Fibroblast of skin of left quadriceps (primary cell): Measurements from ENCODE around the gene PSRC1.

Source experiments
- DNase-seq, 2 experiments: peaks; one replicate each; pipeline ENCODE4 v3.0.0-alpha.2; 2013; ENCODE audit warnings: low read depth in 2 of 2

Gene PSRC1

GRCh38 chr1:109258481-109259466 is 24.2 kb downstream of the PSRC1 start:
- DNase-seq = no peak

DNA sequence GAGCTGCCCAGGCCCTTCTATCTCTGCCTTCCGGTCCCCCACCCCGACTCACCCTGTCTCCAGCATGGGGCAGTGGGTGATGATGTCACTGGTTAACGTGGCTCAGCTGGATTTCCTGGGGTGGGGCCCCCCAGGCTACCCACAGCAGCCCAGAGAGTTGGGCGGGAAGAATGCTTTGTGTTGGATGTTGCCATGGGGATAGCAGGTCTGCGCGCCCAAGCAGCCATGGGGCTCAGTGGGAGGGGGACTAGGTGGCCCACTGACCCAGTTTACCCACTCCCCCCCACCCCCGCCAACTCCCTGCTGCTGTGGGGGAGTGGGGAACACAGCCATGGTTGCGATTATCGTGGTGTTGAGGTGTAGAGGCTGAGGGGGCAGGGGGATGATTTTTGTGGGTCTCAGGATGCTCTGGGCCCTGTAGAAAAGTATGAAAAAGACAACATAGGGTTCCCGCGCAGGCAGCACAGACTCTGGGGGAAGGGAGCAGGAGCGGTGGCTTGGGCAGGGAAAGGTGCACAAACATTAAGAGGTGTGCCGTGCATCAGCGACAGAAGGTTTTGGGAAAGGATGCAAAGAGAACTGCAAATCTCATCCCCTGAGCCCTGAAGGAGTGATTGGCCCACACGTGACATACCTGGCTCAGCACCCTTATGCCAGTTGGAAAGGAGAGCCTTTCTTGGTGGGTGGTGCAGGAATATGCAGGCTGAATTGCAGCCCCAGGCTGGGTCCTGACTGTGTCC is 25.1 kb downstream of the PSRC1 start:
- DNase-seq = no peak

GRCh38 chr1:109256971-109257681 is 25.8 kb downstream of the PSRC1 start:
- no peak for DNase-seq

- DNase-seq = no peak
These were observed 26.9 kb downstream of the PSRC1 start for GRCh38 chr1:109256085-109256484.

DNA sequence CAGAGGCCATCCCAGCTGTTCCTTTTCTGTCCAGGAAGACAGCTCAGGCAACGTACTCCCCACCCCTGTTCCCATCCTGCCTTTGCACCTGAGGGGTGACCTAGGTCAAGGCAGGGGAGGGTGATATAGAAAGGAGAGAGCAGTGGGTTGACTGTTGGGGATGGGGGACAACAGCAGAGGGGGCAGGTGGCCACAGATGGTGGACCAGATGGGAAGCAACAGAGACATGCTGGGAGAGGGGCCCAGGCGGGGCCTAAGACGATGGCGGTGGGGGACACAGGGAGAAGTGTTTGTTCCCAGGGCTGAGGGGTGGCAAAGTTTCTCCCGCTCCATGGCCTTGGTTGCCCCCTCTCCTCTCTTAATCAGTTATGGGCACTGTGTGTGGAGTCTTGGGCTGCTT is 27.3 kb downstream of the PSRC1 start:
- no peak for DNase-seq

- DNase-seq = no peak
These were observed 27.8 kb downstream of the PSRC1 start for GRCh38 chr1:109255097-109255651.

DNA sequence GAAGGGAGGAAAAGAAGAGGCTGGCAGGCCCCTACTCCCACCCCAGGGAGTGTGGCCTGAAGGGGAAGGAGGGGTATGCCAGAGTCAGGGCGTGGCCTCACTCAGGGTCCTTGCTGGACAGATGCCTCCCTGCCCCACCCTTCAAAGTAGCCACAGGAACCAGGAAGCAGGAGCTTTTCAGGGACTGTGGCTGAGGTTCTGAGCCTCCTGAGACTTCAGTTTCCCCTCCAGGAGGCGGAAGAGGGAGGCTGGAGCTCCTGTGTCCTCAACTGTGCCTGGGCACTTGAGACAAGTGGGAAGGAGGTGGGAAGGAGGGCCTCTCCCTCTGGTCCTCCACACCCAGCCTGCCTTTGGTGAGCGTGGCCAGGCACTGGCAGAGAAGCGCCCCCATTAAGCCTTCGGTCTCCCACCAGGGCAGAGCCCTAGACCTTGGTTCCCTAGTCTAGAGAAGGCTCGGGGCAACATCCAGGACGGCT is 28.3 kb downstream of the PSRC1 start:
- DNase-seq = no peak

DNA sequence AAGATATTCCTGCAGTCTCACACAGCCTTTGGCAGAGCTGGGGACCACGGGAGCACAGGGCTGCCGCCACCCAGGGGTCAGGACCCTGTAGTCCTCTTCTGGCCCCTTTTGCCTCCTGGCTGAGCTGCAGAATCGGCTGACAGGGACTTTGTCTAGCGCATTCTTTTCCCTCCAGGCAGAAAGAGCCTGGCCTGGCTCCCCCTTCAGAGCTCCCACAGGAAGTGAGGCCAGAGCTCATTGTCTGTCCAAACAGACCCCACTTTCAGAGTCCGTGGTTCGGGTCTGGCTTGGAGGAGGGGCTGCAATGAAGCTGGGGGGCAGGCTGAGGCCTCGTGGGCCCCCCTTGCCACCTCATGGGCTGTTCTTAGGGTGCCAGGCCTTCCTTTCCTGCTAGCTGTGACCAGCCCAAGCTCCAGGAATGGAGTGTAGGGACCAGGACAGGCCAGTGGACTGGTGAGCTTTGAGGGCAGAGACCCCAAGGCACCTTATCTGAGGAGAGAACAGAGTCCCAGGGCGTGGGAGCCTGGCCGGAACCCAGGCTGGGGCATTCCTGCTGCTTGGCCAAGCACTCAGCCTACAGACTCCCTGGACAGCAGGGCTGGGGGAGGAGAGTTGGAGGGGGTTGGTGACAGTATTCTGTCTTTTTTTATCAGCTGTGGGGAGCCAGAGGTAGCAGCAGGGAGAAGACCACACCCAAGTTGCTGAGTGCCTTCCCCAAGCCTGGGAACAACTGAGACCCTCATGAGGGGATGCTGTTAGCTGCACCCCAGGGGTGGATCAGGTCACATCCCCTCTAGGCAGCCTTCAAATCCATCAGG is 28.9 kb downstream of the PSRC1 start:
- DNase-seq = no peak

GRCh38 chr1:109252893-109253802 is 29.8 kb downstream of the PSRC1 start:
- DNase-seq = no peak

DNA sequence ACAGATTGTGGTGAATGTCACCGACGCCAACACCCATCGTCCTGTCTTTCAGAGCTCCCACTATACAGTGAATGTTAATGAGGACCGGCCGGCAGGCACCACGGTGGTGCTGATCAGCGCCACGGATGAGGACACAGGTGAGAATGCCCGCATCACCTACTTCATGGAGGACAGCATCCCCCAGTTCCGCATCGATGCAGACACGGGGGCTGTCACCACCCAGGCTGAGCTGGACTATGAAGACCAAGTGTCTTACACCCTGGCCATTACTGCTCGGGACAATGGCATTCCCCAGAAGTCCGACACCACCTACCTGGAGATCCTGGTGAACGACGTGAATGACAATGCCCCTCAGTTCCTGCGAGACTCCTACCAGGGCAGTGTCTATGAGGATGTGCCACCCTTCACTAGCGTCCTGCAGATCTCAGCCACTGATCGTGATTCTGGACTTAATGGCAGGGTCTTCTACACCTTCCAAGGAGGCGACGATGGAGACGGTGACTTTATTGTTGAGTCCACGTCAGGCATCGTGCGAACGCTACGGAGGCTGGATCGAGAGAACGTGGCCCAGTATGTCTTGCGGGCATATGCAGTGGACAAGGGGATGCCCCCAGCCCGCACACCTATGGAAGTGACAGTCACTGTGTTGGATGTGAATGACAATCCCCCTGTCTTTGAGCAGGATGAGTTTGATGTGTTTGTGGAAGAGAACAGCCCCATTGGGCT is 30.6 kb downstream of the PSRC1 start:
- no peak for DNase-seq

- no peak for DNase-seq
These were observed 31.4 kb downstream of the PSRC1 start for GRCh38 chr1:109251277-109252166.

- no peak for DNase-seq
These were observed 32.3 kb downstream of the PSRC1 start for GRCh38 chr1:109250454-109251276.

DNA sequence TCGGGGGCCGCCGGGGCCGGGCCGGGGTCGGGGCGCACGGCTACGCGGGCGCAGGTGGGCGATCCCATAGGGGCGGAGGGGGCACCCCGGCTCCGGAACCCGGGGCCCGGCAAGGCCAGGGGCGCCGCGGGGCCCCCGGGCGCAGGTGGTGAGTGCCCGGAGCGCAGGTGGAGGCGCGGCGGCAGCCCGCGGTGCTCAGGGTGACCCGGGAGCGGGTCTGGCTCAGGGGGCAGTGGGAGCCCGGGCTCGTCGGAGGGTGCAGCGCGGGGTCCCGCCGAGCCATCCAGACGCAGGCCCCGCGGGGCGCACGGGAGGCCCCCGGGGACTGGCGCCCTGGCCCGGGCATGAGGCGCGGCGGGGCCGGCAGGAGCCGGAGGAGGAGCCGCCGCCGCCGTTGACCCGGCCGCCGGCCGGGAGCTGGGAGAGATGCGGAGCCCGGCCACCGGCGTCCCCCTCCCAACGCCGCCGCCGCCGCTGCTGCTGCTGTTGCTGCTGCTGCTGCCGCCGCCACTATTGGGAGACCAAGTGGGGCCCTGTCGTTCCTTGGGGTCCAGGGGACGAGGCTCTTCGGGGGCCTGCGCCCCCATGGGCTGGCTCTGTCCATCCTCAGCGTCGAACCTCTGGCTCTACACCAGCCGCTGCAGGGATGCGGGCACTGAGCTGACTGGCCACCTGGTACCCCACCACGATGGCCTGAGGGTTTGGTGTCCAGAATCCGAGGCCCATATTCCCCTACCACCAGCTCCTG is 33.1 kb downstream of the PSRC1 start:
- no peak for DNase-seq

GRCh38 chr1:109248797-109249629 is 33.9 kb downstream of the PSRC1 start, which contains the start of gene CELSR2:
TSS of gene CELSR2 (plus strand) at chr1:109249539. CDS start at chr1:109250080, 541 bp downstream.
- no peak for DNase-seq

DNA sequence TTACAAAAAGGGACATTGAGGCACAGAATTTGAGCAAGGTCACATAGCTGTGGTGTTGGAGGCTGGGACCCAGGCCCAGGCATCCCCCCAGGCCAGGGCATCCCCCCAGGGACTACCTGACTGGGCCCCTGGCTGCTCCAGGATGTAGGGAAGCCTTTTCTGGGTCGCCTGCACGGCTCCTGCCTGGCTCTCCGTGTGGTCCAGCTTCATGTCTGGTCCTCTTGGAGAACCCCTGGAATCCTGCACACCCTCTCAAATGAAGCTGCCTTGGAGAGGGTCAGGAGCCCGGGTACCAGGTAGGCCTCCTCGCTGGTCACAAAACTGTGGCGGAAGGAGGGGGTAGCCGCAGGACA is 34.5 kb downstream of the PSRC1 start:
- DNase-seq = no peak
